ENCODE measurements around the gene OR2T4.

Gene OR2T4, protein sequence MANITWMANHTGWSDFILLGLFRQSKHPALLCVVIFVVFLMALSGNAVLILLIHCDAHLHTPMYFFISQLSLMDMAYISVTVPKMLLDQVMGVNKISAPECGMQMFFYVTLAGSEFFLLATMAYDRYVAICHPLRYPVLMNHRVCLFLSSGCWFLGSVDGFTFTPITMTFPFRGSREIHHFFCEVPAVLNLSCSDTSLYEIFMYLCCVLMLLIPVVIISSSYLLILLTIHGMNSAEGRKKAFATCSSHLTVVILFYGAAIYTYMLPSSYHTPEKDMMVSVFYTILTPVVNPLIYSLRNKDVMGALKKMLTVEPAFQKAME

DNA sequence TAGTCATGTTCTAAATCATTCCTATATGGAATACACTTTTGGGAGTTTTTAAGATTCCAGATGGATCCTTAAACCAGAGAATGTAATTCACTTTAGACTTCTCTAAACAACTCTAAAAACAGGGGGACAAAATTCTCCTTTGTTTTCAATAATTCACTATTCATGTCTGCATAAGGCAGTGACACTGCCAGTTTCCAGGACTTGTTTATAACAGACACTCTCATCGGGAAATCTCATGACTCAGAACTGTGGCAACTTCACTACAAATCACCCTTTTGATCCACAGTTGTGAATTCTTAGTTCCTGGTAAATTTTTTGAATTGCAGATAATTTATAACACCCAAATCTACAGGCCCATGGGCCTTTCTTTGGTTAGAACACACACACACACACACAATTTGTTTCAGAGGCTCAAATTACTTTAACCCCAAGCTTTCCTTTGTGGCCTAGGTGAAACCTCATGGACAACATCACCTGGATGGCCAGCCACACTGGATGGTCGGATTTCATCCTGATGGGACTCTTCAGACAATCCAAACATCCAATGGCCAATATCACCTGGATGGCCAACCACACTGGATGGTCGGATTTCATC is at the start of gene OR2T4:
Gene OR2T4, plus strand, starts transcription at position 545 of the 595 bp plus-strand sequence. Its CDS starts 0 bp downstream, at position 545.
- no peak for DNase-seq

DNA sequence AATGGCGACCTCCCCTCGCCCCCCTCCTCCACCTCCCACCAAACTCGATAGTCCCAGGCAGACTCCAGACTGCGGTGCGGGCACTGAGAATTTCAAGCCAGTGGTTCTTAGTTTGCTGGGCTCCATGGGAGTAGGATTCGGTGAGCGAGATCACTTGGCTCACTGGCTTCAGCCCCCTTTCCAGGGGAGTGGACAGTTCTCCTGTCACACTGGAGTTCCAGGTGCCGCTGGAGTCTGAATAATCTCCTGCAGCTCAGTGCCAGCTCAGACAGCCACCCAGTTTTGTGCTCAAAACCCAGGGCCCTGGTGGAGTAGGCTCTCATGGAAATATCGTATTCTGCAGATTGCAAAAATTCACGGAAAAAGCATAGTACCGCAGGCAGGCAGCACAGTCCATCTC is 44.7 kb upstream of the OR2T4 start:
- no peak for DNase-seq

DNA sequence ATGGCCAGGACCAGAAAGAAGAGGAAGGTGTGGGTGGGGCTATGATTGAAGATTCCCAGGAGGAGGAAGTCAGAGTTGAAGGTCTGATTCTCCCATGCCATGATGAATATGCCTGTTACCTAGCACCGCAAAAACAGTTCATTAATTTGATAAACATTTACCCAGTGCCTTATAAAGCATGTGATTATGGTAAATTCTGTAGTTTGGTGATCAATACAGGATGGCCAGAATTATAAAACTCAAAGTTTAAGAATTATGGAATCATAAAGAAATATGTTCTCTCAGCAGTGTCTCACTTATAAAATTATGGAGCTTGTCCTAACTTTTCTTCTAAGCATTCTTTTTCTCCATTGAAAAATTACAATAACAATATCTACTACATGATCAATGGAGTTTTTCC is 37.0 kb upstream of the OR2T4 start, which contains the start of gene OR2M7:
Gene OR2M7, minus strand, starts transcription at position 101 of the 400 bp plus-strand sequence. Its CDS starts 0 bp downstream, at position 101.
- DNase-seq: no peak

DNA sequence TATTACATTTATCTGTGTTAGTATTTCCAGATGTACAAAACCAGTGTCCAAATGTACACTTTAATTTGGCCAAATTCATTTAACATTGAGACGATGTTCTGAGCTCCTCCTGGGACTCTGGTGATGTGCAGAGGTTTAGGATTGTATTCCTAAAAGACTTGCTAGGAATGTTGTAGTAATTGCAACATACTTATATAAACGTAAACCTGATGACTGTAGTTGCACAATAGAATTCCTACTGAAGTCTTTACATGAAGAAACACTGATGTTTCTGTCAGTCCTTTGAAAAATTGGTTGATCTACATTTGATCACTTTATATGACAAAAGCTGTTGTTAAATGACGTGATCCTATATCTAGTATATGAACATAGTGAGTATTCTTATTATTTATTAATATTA is 18.0 kb upstream of the OR2T4 start:
- no peak for DNase-seq

DNA sequence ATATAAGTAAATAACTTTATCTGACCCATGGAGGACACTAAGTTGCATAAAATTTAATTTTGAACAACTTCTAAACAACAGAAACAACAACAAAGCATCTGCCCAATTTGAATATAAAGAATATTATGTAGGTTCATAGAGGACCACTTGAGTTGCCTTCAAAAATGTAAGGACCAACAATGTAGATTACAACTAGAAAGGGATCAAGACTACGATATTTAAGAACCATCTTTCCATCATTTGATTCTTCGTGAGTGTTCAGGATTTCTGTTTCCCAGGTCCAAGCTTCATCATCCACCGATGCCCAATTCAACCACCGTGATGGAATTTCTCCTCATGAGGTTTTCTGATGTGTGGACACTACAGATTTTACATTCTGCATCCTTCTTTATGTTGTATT is 13.0 kb upstream of the OR2T4 start, which contains the start of gene OR14C36:
Gene OR14C36, plus strand, starts transcription at position 301 of the 400 bp plus-strand sequence. Its CDS starts 0 bp downstream, at position 301.
- DNase-seq: no peak

DNA sequence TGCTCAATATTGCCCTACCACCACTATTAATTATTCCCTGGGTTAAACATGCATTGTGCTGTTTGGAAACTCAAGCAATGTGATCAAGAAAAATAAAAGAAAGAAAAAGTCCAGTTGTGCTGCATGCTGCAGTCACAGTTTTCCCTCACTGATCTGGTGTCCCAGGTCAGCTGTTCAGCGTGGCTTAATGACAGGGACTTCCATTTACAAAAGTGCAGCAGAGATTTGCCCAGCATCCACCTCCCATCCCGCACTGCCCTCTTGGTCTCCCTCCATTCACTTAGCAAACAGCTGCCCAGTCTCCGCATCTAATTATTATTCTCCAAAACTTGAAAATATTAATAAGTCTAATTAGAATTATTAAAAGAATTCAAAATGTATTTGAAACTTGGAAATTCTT is 2.0 kb upstream of the OR2T4 start:
- DNase-seq: no peak

DNA sequence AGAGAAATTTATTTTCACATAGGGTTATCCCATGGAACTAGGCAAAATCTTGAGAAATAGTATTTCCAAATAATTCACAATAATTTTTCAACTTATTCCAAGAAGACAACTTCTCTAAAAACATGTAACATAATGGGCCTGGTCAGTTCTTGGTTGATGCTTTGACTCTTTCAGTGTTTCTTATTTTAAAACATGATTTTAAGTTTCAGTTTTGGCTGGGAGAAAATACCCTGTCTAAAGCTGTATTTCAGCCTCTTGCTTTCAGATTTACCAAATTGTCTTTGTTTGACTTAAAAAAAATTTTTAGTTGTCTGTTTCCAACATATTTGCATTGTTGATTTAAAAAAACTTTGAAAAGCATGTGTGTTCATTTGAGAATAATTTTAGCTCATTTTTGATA is 5.1 kb downstream of the OR2T4 start:
- no peak for DNase-seq

DNA sequence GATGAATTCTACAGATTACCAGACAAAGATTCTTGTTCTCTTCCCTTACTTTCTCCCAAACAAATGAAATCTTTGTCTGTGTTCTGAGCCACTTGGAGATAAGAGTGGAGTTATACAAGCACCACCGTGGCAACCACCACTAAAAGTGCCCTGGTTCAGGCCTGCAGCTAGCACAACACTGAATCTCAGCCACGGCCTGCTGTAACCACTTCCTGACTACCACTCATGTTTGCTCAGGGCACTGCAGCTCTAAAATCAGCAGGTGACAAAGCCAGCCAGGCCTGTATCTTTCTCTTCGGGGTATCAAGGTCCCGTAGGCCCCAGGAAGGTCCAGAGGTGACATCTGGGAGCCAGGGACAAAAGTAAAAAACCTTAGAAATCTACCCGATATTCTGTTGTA is 10.9 kb downstream of the OR2T4 start:
- no peak for DNase-seq

DNA sequence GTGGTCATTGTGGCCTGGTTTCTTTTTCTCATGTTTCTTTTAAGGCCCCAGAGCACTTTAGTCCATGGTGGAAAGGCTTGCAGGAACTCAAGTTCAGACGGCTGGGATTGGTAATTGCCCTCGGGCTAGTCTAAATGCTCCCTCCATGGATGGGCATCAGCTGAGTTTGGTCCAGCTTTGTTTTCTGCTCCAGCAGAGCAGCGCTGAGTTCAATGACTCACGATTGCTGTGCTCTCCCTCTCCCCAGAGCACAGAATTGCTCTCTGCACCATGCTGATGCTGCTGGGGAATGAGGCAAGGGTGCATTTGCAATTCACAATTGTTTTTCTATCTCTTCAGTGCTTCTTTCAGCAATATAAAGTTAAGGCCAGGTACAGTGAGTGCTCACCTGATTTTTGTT is 12.3 kb downstream of the OR2T4 start:
- DNase-seq: no peak

DNA sequence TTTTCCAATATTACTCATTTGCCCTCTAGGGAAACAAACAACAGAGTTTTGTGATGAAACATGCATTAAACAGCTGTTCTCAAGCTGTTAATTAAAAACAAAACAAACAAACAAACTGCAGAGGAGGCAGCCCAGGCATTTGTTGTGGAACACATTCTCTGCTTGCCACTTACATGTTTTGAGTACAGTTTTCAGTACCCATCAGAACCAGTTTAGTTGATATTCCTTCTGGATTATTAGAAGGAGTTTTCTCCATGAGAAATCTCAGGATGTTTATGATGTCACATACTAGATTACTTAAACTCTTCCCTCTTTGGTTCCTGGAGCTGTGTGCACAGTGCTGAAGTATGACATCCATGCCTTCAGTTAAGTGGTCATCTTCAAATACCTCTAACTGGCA is 14.0 kb downstream of the OR2T4 start, which contains the start of gene OR2T6:
Gene OR2T6, plus strand, starts transcription at position 301 of the 400 bp plus-strand sequence. CDS start 11,863 bp downstream, outside the sequence.
- DNase-seq: no peak

DNA sequence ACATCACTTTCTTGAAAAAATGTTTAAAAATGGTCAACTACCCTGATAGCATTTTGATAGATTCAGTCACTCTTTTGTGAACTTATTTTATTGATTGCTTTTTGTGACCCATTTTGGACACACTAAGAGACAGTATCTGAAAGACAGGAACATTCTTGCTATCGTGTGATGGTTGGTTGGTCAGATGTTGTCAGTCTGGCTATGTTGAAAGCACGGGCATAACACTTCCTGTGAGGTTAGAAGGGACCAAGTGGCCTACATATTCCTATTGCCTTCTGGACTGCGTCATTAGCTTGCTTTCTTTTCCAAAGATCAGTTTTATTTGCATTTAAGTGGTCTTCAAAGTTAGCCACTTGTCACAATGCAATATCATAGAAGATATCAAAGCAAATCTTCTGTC is 15.5 kb downstream of the OR2T4 start:
- DNase-seq: no peak

DNA sequence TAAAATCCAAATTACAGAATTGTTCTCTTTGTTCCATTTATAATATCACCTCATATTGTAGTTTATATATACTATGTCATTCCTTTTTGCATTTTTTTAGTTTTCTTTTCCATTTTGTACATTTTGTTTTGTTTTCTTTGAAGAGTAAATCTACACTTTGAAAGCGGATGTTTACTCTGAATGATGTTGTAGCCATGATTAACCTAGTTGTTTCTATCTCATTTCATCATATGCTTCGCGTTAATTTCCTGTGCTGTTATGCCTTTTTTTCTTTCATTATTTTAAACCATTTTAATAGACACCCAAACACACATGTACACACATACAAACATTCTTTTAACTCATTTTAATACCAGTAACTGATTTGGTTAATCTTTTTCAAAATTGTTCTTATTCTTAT is 19.4 kb downstream of the OR2T4 start:
- DNase-seq: no peak

DNA sequence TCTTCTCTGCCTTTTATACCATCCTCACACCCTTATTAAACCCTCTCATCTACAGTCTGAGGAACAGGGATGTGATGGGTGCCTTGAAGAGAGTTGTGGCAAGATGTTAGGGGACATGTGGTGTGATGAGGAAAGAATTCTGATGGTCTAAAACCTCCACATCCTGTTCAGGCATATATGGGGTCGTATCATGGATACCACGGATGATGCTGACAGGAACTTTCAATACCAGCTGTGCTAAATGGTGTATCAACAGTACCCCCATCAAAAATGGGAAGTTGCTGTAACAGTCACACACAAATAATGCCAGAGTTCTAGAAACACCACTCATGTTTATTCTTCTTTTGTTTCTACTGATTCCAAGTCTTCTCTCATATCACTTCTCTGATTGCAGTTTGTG is 27.0 kb downstream of the OR2T4 start:
- DNase-seq: no peak

DNA sequence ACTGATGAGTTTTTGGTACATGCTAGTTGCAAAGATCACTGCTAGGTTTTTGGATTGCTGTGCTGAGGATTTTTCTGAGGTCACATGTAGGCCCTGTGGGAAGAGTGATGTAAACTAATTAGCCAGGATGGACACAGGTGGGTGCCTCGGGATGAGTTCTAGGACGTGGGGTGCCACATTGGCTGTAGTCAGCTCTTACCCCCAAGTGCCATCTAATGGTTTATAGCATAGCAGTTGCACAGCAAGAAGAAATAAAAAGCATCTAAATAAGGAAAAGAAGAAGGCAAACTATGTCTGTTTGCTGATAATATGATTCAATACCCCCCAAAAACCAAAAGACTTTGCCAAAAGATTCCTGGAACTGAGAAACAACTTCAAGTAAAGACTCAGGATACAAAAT is 31.6 kb downstream of the OR2T4 start:
- no peak for DNase-seq

DNA sequence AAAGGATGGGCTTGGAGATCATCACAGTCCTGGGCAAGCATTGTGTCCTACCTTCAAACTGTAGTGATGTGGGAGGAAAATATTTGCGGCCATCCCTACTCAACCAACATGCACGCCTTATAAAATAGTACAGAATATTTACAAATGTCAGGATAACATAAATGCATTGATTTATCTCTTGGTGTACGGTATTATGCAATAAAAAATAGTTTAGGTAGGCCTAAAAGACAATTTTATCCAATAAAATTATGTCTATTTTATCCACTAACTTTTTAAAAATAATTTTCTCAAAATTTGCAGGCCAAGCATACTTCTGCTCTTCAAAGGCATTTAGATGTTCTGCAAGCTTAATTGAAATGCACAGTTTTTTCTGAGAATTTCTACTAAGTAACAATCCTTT is 41.3 kb downstream of the OR2T4 start, which contains the start of gene OR2T1:
Gene OR2T1, plus strand, starts transcription at position 301 of the 400 bp plus-strand sequence. CDS start 3,100 bp downstream, outside the sequence.
- DNase-seq: no peak

DNA sequence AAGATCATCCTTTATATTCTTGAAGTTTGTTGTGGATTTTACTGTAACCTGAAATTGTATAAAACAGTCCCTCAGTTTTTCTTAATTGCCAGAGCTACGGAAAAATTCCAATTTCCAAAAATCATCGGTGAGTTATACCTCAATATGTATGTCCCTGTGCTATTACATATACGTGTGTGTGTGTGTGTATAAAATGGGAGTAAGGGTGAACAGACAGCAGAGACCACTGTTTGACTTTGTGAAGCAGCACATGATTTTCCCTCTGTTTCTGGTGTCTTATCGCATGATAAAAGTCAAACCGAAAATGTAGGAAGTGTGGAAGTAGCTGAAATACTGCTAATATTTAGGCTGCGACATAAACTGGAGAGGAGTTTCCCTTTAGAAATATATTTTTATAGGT is 42.6 kb downstream of the OR2T4 start:
- no peak for DNase-seq

DNA sequence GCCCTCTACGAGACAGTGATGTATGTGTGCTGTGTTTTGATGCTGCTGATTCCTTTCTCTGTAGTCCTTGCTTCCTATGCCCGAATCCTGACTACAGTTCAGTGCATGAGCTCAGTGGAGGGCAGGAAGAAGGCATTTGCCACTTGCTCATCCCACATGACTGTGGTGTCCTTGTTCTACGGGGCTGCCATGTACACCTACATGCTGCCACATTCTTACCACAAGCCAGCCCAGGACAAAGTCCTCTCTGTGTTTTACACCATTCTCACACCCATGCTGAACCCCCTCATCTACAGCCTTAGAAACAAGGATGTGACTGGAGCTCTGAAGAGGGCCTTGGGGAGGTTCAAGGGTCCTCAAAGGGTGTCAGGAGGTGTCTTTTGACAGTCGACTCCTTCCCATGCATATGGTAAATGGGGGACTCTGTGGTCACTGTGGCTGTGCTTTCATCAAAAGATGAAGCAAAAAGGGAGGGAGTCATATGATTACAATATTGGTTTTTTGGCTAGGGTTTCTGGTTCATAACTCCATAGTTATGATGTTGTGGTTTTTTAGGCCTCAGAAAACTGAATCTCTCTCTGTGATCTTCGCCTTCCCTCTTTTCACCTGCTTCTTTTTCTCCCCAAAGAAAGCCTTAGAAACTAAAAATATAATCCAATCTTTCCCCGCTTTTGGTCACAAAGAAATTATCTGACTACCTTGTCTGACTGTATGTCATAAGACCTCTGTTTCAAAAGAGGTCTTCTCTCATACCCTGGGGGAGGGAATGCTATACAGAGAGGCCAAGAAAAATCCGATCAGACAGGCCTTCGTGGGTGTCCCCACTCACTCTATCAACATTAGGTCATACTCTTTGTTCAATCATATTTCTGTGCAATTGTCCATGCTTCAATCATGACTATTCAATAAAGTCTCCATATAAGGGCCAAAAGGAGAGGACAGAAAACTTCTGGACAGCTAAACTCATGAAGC is 45.5 kb downstream of the OR2T4 start:
- no peak for DNase-seq
